Activated gamma-delta T cell (primary cell): ENCODE data around the gene HLCS.
"Not testable (repeated sequence)": the region's sequence is repeated elsewhere in the genome, so short reads cannot be mapped to it uniquely, and the experiment has no call there.

ENCODE experiments used
- DNase-seq: peaks from one replicate; lab custom pipeline; 2025; lab: John Stamatoyannopoulos, UW

HLCS gene

DNA sequence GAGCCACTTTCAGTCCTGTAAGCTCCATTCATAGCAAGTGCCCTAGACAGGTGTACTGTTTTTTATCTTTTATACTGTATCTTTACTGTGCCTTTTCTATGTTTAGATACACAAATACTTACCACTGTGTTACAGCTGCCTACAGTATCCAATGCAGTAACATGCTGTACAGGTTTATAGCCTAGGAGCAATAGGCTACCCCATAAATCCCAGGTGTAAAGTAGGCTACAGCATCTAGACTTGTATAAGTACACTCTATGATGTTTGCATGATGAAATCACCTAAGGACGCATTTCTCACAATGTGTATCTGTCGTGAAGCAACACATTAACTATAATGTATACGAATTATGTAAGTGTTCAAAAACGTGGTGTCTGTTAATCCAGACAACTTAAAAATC lies 10.7 kb downstream of the HLCS start:
- no peak for DNase-seq

- not testable (repeated sequence) for DNase-seq
These were observed 14.1 kb downstream of the HLCS start for GRCh38 chr21:36952331-36952730.

- no peak for DNase-seq
These were observed 17.0 kb downstream of the HLCS start for GRCh38 chr21:36949171-36950141.

- no peak for DNase-seq
These were observed 17.8 kb downstream of the HLCS start for GRCh38 chr21:36948686-36949085.

- no peak for DNase-seq
These were observed 19.5 kb downstream of the HLCS start for GRCh38 chr21:36946949-36947356.

DNA sequence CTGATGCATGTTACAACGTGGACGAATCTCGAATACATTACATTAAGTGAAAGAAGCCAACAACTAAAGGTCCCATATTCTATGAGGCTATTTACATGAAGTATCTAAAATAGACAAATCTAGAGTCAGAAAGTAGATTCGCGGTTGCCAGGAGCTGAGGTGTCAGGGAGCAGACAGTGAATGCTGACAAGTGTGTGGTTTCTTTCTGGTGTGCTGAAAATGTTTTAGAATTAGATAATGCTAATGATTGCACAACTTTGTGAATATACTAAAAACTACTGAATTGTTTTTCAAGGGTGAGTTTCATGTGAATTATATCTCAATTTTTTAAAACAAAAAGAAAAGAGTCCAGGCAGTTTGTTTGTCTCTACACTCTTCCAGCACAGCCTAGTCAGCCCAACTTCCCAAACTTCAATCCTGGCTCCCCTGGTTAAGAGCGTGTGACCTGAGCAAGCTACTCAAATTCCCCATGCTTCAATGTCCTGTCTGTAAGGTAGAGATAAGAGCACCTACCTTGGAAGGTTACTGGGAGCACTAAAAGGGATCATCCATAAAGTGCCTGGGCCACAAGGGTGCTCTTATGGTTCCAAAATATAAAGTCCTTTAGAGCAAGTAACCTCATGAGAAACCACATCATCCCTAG lies 20.9 kb downstream of the HLCS start:
- DNase-seq: no peak

DNA sequence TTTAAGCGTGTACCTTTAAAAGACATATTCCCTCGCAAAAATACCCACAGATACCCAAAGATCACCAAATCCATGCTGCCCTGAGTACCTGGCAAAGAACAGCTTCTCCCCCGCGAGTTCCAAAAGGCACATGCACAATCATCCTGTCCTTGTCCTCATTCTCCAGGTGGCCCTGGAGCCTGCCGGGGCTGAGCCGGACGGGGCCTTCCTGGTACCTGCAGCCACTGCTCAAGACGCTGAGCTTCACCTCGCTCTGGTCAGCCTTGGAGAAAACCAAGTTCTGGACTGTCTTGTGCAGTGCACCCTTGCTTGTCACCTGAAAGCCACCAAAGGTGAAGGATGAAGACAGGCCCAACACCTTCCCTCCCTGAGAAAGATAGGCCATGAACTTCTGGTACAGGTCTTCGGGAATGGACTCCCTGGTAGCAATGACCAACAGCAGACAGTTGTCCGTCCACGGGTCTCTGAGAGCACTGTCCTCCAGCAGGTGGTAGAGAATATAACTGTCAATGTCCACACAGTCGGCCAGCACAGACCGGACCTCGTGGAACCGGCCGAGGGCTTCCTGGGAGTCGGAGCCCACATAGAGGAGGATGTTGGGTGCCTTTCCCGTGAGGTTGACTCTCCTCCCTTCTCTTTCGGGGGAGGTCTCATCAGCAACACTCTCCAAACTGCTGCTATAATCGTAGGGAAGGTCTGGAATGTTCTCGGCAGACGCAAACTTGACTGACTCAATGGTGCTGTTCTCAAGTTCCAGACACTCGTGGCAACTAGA lies 29.9 kb downstream of the HLCS start:
- no peak for DNase-seq

DNA sequence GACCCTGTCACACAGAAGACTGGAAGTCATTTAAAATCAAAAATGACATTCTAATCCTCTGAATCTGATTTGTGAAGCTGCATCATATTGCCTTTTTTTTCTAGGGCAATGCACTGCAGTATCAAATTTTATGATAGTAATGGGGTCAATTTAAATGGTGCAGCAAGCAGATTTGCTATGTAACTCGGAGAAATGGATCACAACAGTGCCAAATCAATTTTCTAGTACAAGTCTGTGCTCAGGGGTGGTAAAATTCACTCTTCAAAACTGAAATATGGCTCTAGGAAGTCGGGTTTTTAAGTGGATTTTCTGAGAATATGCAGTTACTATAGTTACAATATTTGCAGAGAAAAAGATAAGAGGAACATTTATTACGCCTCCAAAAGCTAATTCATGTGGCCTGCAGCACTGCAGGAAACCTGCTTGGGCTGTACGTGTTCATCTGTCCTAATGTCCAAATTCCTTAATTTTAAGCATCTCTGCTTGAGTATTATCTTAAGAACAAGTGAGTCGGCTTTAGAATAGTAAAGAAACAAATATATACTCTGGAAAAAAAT lies 31.5 kb downstream of the HLCS start:
- no peak for DNase-seq

- DNase-seq: no peak
These were observed 34.2 kb downstream of the HLCS start for GRCh38 chr21:36932161-36932816.

DNA sequence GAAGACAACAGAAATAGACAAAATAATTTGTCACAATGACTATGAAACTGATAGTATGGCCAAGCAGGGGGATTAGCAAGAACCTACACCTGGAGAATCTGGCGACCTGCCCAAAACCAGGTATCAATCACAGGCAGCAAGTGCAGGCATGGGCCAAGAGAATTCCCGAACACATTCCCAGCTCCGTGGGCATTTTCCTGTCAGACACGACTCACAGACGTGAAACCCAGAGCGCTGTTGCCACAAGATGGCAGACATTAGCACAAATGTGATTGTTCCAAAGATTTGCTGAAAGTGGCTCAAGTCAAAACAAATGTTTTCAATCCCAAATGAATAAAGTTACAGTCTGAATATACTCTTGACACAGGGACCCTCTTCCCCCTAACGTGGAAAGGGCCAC lies 36.8 kb downstream of the HLCS start:
- no peak for DNase-seq

GRCh38 chr21:36928960-36929359 lies 37.5 kb downstream of the HLCS start:
- DNase-seq: no peak

DNA sequence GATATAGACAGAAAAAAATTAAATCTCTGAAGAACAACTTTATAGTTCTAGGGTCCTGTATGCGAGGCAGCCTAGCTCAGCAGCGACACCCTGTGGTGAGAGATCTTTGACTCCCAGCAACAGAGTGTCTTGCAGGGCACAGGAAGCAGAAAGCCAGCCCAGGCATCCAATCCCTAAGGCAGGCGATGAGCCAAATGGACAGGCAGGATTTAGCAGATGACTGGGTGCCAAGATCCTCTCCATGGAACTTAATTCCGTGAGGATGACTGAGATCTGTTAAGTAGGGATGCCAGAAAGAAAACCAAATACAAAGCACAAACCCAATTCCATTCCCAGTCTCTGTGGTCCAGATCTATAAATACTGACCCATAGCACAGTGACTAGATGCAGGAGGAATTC lies 38.8 kb downstream of the HLCS start:
- no peak for DNase-seq

DNA sequence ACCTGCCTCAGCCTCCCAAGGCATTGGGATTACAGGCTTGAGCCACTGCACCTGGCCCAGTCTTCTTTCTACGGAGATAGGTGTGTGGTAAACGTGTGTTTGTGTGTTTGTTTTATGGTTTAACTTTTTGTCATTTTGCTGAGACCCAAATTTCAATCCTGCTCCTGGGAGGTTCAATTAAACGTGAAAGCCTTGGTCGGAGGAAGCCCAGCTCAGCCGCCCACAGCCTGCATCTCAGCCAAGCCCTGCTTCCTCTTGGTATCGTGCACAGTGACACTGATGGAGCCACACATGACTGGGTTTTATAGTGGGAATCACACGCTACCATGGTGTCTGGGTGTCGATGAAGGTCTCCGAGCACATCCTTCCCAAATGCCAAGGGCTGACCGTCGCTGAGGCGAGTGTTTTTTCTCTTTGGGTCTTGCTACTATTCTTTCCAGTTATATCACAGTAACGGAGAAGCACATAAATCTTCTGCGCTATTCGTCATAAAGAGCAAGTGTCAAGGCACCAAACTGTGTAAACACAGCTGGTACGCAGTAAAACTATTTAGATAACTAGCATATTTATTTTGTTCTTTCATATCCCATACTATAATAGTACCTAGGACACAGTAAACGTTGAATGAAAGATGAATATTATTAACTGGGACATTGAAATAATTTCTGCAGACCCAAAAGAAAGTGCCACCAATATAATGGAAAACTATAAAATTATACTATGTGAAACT lies 39.3 kb downstream of the HLCS start:
- DNase-seq: no peak

DNA sequence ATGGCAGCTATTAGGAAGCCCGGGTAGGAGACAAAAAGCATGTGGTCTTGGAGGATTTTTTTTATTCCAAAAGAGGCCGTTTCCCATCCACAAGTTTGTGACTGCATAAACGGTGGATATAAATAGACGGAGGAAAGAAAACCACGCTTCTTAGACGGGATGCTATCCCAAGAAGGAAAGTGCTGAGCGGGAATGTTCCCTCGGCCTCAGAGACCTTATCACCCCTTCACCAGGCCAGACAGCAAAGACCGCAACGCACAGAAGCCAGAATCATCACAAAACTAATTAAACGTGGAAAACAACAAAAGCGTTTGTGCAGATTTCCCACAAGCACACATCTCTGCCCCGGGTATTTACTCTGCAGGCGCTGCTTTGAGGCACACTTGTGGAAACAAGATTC lies 43.2 kb downstream of the HLCS start:
- no peak for DNase-seq

GRCh38 chr21:36922861-36923260 lies 43.6 kb downstream of the HLCS start:
- DNase-seq: no peak

- DNase-seq: no peak
These were observed 48.2 kb downstream of the HLCS start for GRCh38 chr21:36918291-36918690.

GRCh38 chr21:36917471-36918158 lies 48.9 kb downstream of the HLCS start:
- DNase-seq: no peak

GRCh38 chr21:36916718-36917117 lies 49.8 kb downstream of the HLCS start:
- no peak for DNase-seq

- DNase-seq: no peak
These were observed 50.7 kb downstream of the HLCS start for GRCh38 chr21:36915696-36916245.
